CD4-positive, alpha-beta T cell treated with Interferon alpha-2 for 1 hour (primary cell): ENCODE measurements around the gene SALL1.

Experiments
- DNase-seq, 2 donors: peaks; one replicate each; pipeline ENCODE4 v3.0.0-alpha.2; 2020 to 2022

SALL1 gene

GRCh38 chr16:51155820-51156806, 5.0 kb upstream of the SALL1 start:
- no peak for DNase-seq

- no peak for DNase-seq
Observed at GRCh38 chr16:51155199-51155607, 4.1 kb upstream of the SALL1 start.

GRCh38 chr16:51154271-51155171, 3.5 kb upstream of the SALL1 start:
- DNase-seq: no peak

- DNase-seq: no peak
Observed at GRCh38 chr16:51153577-51154031, 2.5 kb upstream of the SALL1 start.

GRCh38 chr16:51152691-51153576, 1.9 kb upstream of the SALL1 start:
- DNase-seq: no peak

GRCh38 chr16:51151961-51152663, 1.0 kb upstream of the SALL1 start:
- DNase-seq: no peak

GRCh38 chr16:51151435-51151960, 428 bp upstream of the SALL1 start:
- DNase-seq: no peak

- no peak for DNase-seq
Observed at GRCh38 chr16:51150165-51150887, 744 bp downstream of the SALL1 start.

GRCh38 chr16:51149721-51150164, 1.3 kb downstream of the SALL1 start:
- DNase-seq: no peak

GRCh38 chr16:51149251-51149661, 1.8 kb downstream of the SALL1 start:
- DNase-seq: no peak

- no peak for DNase-seq
Observed at GRCh38 chr16:51148678-51149228, 2.3 kb downstream of the SALL1 start.

GRCh38 chr16:51147776-51148677, 3.0 kb downstream of the SALL1 start:
- DNase-seq: no peak

- DNase-seq: no peak
Observed at GRCh38 chr16:51146256-51146924, 4.7 kb downstream of the SALL1 start.

GRCh38 chr16:51144203-51144602, 6.9 kb downstream of the SALL1 start:
- no peak for DNase-seq

- no peak for DNase-seq
Observed at GRCh38 chr16:51143196-51143977, 7.7 kb downstream of the SALL1 start.

- DNase-seq: no peak
Observed at GRCh38 chr16:51141541-51141940, 9.5 kb downstream of the SALL1 start.

- DNase-seq: no peak
Observed at GRCh38 chr16:51141106-51141505, 10.0 kb downstream of the SALL1 start.

- DNase-seq: no peak
Observed at GRCh38 chr16:51140112-51140511, 11.0 kb downstream of the SALL1 start.
